NCI-H1417 (cell line): ENCODE data around the gene VANGL2.

Experiments
- DNase-seq, 3 experiments: peaks; one replicate each; lab custom pipeline; 2025; lab: John Stamatoyannopoulos, UW

The VANGL2 gene

GRCh38 chr1:160459687-160460086, 59.3 kb downstream of the VANGL2 start:
- no peak for DNase-seq

- no peak for DNase-seq
Measured at GRCh38 chr1:160460214-160460642, 59.9 kb downstream of the VANGL2 start.

- no peak for DNase-seq
Measured at GRCh38 chr1:160460683-160461287, 60.4 kb downstream of the VANGL2 start.

- DNase-seq, result no peak
Measured at GRCh38 chr1:160465123-160465522, 64.8 kb downstream of the VANGL2 start.

- no peak for DNase-seq
Measured at GRCh38 chr1:160466961-160467360, 66.6 kb downstream of the VANGL2 start.

- no peak for DNase-seq
Measured at GRCh38 chr1:160467576-160467975, 67.2 kb downstream of the VANGL2 start.

- no peak for DNase-seq
Measured at GRCh38 chr1:160471253-160471652, 70.9 kb downstream of the VANGL2 start.

GRCh38 chr1:160472112-160472511, 71.7 kb downstream of the VANGL2 start:
- DNase-seq, result no peak

- no peak for DNase-seq
Measured at GRCh38 chr1:160474392-160475242, 74.3 kb downstream of the VANGL2 start.
